ENCODE data around the gene KCNMB1.

Gene KCNMB1

GRCh38 chr5:170414786-170415185, 25.6 kb upstream of the KCNMB1 start:
- DNase-seq (ENCODE audit: low read depth): no peak

GRCh38 chr5:170413897-170414296, 24.7 kb upstream of the KCNMB1 start:
- no peak for DNase-seq (ENCODE audit: low read depth)

- DNase-seq (ENCODE audit: low read depth): no peak
Observed at GRCh38 chr5:170411100-170411499, 21.9 kb upstream of the KCNMB1 start.

- DNase-seq (ENCODE audit: low read depth): no peak
Observed at GRCh38 chr5:170410401-170410800, 21.2 kb upstream of the KCNMB1 start.

- no peak for DNase-seq (ENCODE audit: low read depth)
Observed at GRCh38 chr5:170408877-170409660, 19.9 kb upstream of the KCNMB1 start.

GRCh38 chr5:170408226-170408625, 19.1 kb upstream of the KCNMB1 start:
- DNase-seq (ENCODE audit: low read depth): no peak

- DNase-seq (ENCODE audit: low read depth): no peak
Observed at GRCh38 chr5:170407062-170407461, 17.9 kb upstream of the KCNMB1 start.

- DNase-seq (ENCODE audit: low read depth): no peak
Observed at GRCh38 chr5:170405817-170406216, 16.6 kb upstream of the KCNMB1 start.

GRCh38 chr5:170404398-170404797, 15.2 kb upstream of the KCNMB1 start:
- no peak for DNase-seq (ENCODE audit: low read depth)

GRCh38 chr5:170403675-170404074, 14.5 kb upstream of the KCNMB1 start:
- DNase-seq (ENCODE audit: low read depth): no peak

- DNase-seq (ENCODE audit: low read depth): no peak
Observed at GRCh38 chr5:170402508-170402907, 13.3 kb upstream of the KCNMB1 start.

GRCh38 chr5:170397059-170397458, 7.9 kb upstream of the KCNMB1 start:
- DNase-seq (ENCODE audit: low read depth): no peak

GRCh38 chr5:170393958-170394357, 4.8 kb upstream of the KCNMB1 start:
- DNase-seq (ENCODE audit: low read depth): no peak

GRCh38 chr5:170393235-170393634, 4.1 kb upstream of the KCNMB1 start:
- DNase-seq (ENCODE audit: low read depth): no peak

GRCh38 chr5:170390472-170390871, 1.3 kb upstream of the KCNMB1 start:
- no peak for DNase-seq (ENCODE audit: low read depth)

GRCh38 chr5:170389550-170389892, 354 bp upstream of the KCNMB1 start:
- DNase-seq (ENCODE audit: low read depth): no peak

GRCh38 chr5:170387775-170388639, 1.2 kb downstream of the KCNMB1 start:
- DNase-seq (ENCODE audit: low read depth): no peak

GRCh38 chr5:170386743-170387395, 2.3 kb downstream of the KCNMB1 start:
- no peak for DNase-seq (ENCODE audit: low read depth)

- DNase-seq (ENCODE audit: low read depth): no peak
Observed at GRCh38 chr5:170383227-170383626, 5.9 kb downstream of the KCNMB1 start.

- no peak for DNase-seq (ENCODE audit: low read depth)
Observed at GRCh38 chr5:170382790-170383189, 6.4 kb downstream of the KCNMB1 start.

- no peak for DNase-seq (ENCODE audit: low read depth)
Observed at GRCh38 chr5:170380361-170380951, 8.7 kb downstream of the KCNMB1 start.

GRCh38 chr5:170378740-170379139, 10.4 kb downstream of the KCNMB1 start:
- no peak for DNase-seq (ENCODE audit: low read depth)

Measured in non-pigmented ciliary epithelial cell (primary cell).